IMR-90 (cell line): ENCODE data around the gene KCNMB2. TPM values are rescaled to one million over a fixed set of nuclear protein-coding genes. Genes with fewer than 3 reads are reported as not detected.

Experiments used
- ATAC-seq: fragments of 200-7000 bp; cut with Tn5 transposase; 2 replicates; pipeline ENCODE4 v1.9.1; 2020; ENCODE audit warnings: low read depth, mild to moderate bottlenecking, moderate library complexity
- BruUV-seq: library from RNA; stranded (reverse); fragments of 400-500 nt; replicated peaks from 2 replicates; lab custom pipeline; 2021; lab: Mats Ljungman, UMichigan
- CTCF ChIA-PET: fragments of 300-600 bp; formaldehyde crosslinking; extraction: SDS; loops from one replicate; lab custom pipeline; 2021; ENCODE audit warnings: antibody characterized with exemption; lab: Yijun Ruan, JAX
- POLR2A ChIA-PET: fragments of 300-600 bp; sonication (Branson Sonifier 250); formaldehyde crosslinking; loops from one replicate; lab custom pipeline; 2022; ENCODE audit warnings: antibody characterized with exemption; ENCODE audit not compliant: unreplicated experiment; lab: Charles Lee
- DNase-seq: peaks from one replicate; pipeline ENCODE4 v3.0.0; 2013
- H2AFZ ChIP-seq: replicated peaks from 2 replicates; pipeline ENCODE3; 2013; ENCODE audit warnings: low read length, mild to moderate bottlenecking; ENCODE audit not compliant: poor library complexity
- H2AK5ac ChIP-seq: 2 replicates; pipeline ENCODE4 v1.6.1; 2013; ENCODE audit warnings: low read depth, low read length, inconsistent platforms
- H2AK9ac ChIP-seq: replicated peaks from 2 replicates; pipeline ENCODE3; 2013; ENCODE audit warnings: mild to moderate bottlenecking, low read depth, low read length, moderate library complexity; ENCODE audit not compliant: poor library complexity
- H2BK120ac ChIP-seq: 2 replicates; pipeline ENCODE4 v1.6.1; 2013; ENCODE audit warnings: low read depth, low read length, inconsistent platforms
- H2BK15ac ChIP-seq: 3 replicates; pipeline ENCODE4 v1.6.1; 2013; ENCODE audit warnings: low read depth, low read length, inconsistent platforms
- H2BK20ac ChIP-seq: 2 replicates; pipeline ENCODE4 v1.6.1; 2013; ENCODE audit warnings: low read depth, mild to moderate bottlenecking, inconsistent platforms, low read length, moderate library complexity
- H2BK5ac ChIP-seq: 2 replicates; pipeline ENCODE4 v1.6.1; 2013; ENCODE audit warnings: mild to moderate bottlenecking, low read depth, low read length, inconsistent platforms; ENCODE audit not compliant: poor library complexity, severe bottlenecking
- H3K14ac ChIP-seq: replicated peaks from 2 replicates; pipeline ENCODE4 v1.6.1; 2013; ENCODE audit warnings: low read depth, low read length, inconsistent platforms
- H3K18ac ChIP-seq: 2 replicates; pipeline ENCODE4 v1.6.1; 2013; ENCODE audit warnings: low read depth, low read length, control low read depth
- H3K23ac ChIP-seq: 2 replicates; pipeline ENCODE4 v1.6.1; 2013; ENCODE audit warnings: low read depth, low read length, inconsistent platforms
- H3K27ac ChIP-seq: 2 replicates; pipeline ENCODE4 v1.5.1; 2013; ENCODE audit warnings: mild to moderate bottlenecking, control low read depth, low read length; ENCODE audit not compliant: insufficient read depth
- H3K27me3 ChIP-seq: 2 replicates; pipeline ENCODE4 v1.6.1; 2013; ENCODE audit warnings: low read length; ENCODE audit not compliant: control insufficient read depth, insufficient read depth
- H3K36me3 ChIP-seq: 2 replicates; pipeline ENCODE4 v1.6.1; 2013; ENCODE audit warnings: low read length, mixed read lengths; ENCODE audit not compliant: control insufficient read depth, insufficient read depth
- H3K4ac ChIP-seq: 2 replicates; pipeline ENCODE4 v1.6.1; 2013; ENCODE audit warnings: low read depth, low read length, inconsistent platforms
- H3K4me1 ChIP-seq: 2 replicates; pipeline ENCODE4 v1.6.1; 2013; ENCODE audit warnings: low read length, mixed read lengths; ENCODE audit not compliant: control insufficient read depth, insufficient read depth
- H3K4me2 ChIP-seq: 2 replicates; pipeline ENCODE4 v1.6.1; 2013; ENCODE audit warnings: low read depth, mild to moderate bottlenecking, control low read depth, low read length, moderate library complexity
- H3K4me3 ChIP-seq: 2 replicates; pipeline ENCODE4 v1.5.1; 2013; ENCODE audit warnings: low read depth, mild to moderate bottlenecking, control low read depth, low read length, moderate library complexity; ENCODE audit not compliant: insufficient read depth
- H3K56ac ChIP-seq: 2 replicates; pipeline ENCODE4 v1.6.1; 2013; ENCODE audit warnings: low read length, inconsistent platforms; ENCODE audit not compliant: insufficient read depth; ENCODE audit errors: extremely low read depth
- H3K79me1 ChIP-seq, 2 experiments: 2 replicates each; pipeline ENCODE4 v1.6.1; 2013; ENCODE audit warnings: low read length in 2 of 2, inconsistent platforms in 1 of 2, low read depth in 1 of 2
- H3K9ac ChIP-seq: 2 replicates; pipeline ENCODE4 v1.6.1; 2013; ENCODE audit warnings: low read depth, low read length, control low read depth
- H3K9me1 ChIP-seq: 2 replicates; pipeline ENCODE4 v1.6.1; 2013; ENCODE audit warnings: low read length, inconsistent platforms; ENCODE audit not compliant: insufficient read depth
- H3K9me3 ChIP-seq: 2 replicates; pipeline ENCODE4 v1.6.1; 2013; ENCODE audit warnings: low read length; ENCODE audit not compliant: control insufficient read depth, insufficient read depth
- H4K20me1 ChIP-seq: 2 replicates; pipeline ENCODE4 v1.6.1; 2013; ENCODE audit warnings: low read length, inconsistent platforms; ENCODE audit not compliant: insufficient read depth
- H4K5ac ChIP-seq: 2 replicates; pipeline ENCODE4 v1.6.1; 2013; ENCODE audit warnings: mild to moderate bottlenecking, low read depth, low read length, control low read depth
- H4K8ac ChIP-seq, 2 experiments: 2 replicates each; pipeline ENCODE4 v1.6.1; 2013; ENCODE audit warnings: low read depth in 2 of 2, low read length in 2 of 2, control low read depth in 1 of 2, inconsistent platforms in 1 of 2
- H4K91ac ChIP-seq: 2 replicates; pipeline ENCODE4 v1.6.1; 2013; ENCODE audit warnings: low read depth, low read length, inconsistent platforms; ENCODE audit not compliant: insufficient read depth
- FOS ChIP-seq: fragments of 150-350 bp; IDR thresholded peaks from 2 replicates; pipeline ENCODE4 v1.6.1; 2016; ENCODE audit warnings: low read depth, low read length
- MAZ ChIP-seq: IDR thresholded peaks from 2 replicates; pipeline ENCODE4 v1.6.1; 2012; ENCODE audit warnings: low read depth, mild to moderate bottlenecking, low read length, improper control_type of control experiment, moderate library complexity, borderline replicate concordance
- MXI1 ChIP-seq: IDR thresholded peaks from 2 replicates; pipeline ENCODE4 v1.6.1; 2012; ENCODE audit warnings: low read depth, mild to moderate bottlenecking, low read length, moderate library complexity, borderline replicate concordance
- dilution Hi-C: fragments of 300-500 bp; cut with HindIII; formaldehyde crosslinking; loops from one replicate; pipeline ENCODE4 v1.14.3; 2018; ENCODE audit warnings: low sequenced_read_pairs; ENCODE audit not compliant: unreplicated experiment
- in situ Hi-C: fragments of 300-500 bp; cut with MboI; formaldehyde crosslinking; loops from 3 replicates; pipeline ENCODE4 v1.14.3; 2019; ENCODE audit warnings: low sequenced_read_pairs, inconsistent platforms, mixed read lengths
- intact Hi-C: fragments of 100-400 bp; cut with micrococcal nuclease; formaldehyde crosslinking; loops from 2 replicates; pipeline ENCODE4 v1.10.0; 2022
- polyA plus RNA-seq, 3 experiments: library from polyadenylated mRNA; depleted of rRNA; stranded (reverse); fragments of >200 nt; gene quantifications; 2 replicates each; pipeline ENCODE4 v1.2.3, GENCODE V29; 2012; ENCODE audit warnings: low replicate concordance in 1 of 3
- total RNA-seq: library from RNA; depleted of rRNA; stranded (reverse); fragments of >200 nt; gene quantifications from 2 replicates; pipeline ENCODE4 v1.2.3, GENCODE V29; 2012

KCNMB2 gene
- total and polyA plus RNA-seq, 2 of the 4 experiments (the other 2 are of a cell fraction), result not detected

DNA sequence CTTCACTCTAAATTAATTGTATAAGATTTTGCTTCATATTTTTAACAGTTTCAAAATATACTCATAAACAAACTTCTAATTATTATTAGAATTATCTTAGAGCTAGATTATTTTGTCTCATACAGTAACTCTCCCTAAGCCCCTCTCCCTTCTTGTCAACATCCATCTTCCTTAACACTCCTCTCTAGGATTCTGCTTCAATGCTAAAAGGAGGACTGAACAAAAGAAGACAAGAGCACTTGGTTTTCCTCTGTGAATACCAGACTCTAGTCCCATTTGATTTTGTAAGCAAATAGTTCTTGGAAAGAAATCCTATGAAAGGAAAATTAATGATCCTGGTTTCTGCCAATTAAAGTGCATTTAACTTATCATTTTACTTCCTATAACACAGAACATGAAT is 91.8 kb downstream of the KCNMB2 start:
- H3K4ac ChIP-seq, result no peak overlapping the region
- H2BK5ac ChIP-seq, result no peak overlapping the region
- H4K20me1 ChIP-seq, result no peaks in the 10 kb centered on the region
- no peaks in the 10 kb centered on the region for H3K9me3 ChIP-seq
- no peaks in the 10 kb centered on the region for H3K4me1 ChIP-seq
- in situ Hi-C loops (no loop called here), dilution Hi-C loops (no loop called here), intact Hi-C loops (no loop called here)
- H2BK15ac ChIP-seq, result no peak overlapping the region
- ChIA-PET POLR2A (no interaction called here), CTCF (no interaction called here)
- no peak overlapping the region for H3K23ac ChIP-seq
- no peaks in the 10 kb centered on the region for H3K27me3 ChIP-seq
- H3K14ac ChIP-seq, result no peak overlapping the region
- H2AK5ac ChIP-seq, result no peak overlapping the region
- no peak overlapping the region for H2BK20ac ChIP-seq
- no TSS peak for BruUV-seq
- H2AK9ac ChIP-seq, result no peak overlapping the region
- H3K4me2 ChIP-seq, result no peak overlapping the region
- no peaks in the 10 kb centered on the region for H3K36me3 ChIP-seq
- DNase-seq, result no peak
- no peak overlapping the region for H3K4me3 ChIP-seq
- H2AFZ ChIP-seq, result no peak overlapping the region
- no peak overlapping the region for H3K18ac ChIP-seq
- H2BK120ac ChIP-seq, result no peak overlapping the region
- H3K9me1 ChIP-seq, result no peaks in the 10 kb centered on the region
- no peaks in the 10 kb centered on the region for H3K79me1 ChIP-seq
- no peak overlapping the region for H3K9ac ChIP-seq
- H3K56ac ChIP-seq, result no peak overlapping the region
- H3K27ac ChIP-seq, result no peak overlapping the region
- no peak for TF ChIP-seq MXI1
- TF ChIP-seq FOS, result no peak
- TF ChIP-seq MAZ, result no peak
- H4K8ac ChIP-seq, result no peak overlapping the region
- H4K91ac ChIP-seq, result no peak overlapping the region
- H4K5ac ChIP-seq, result no peak overlapping the region
- no peak for ATAC-seq
